ENCODE measurements around the gene GNB1. TPM values are rescaled to one million over a fixed set of nuclear protein-coding genes. Genes with fewer than 3 reads are reported as not detected.
A peak's percentile ranks its signal among the peaks of the same experiment; 100 is the strongest.
"Not testable (repeated sequence)": the region's sequence is repeated elsewhere in the genome, so short reads cannot be mapped to it uniquely, and the experiment has no call there.

GNB1 gene
- total and polyA plus RNA-seq, 4 experiments from 2014 or later, result 70.9 to 276 (median 197) TPM

DNA sequence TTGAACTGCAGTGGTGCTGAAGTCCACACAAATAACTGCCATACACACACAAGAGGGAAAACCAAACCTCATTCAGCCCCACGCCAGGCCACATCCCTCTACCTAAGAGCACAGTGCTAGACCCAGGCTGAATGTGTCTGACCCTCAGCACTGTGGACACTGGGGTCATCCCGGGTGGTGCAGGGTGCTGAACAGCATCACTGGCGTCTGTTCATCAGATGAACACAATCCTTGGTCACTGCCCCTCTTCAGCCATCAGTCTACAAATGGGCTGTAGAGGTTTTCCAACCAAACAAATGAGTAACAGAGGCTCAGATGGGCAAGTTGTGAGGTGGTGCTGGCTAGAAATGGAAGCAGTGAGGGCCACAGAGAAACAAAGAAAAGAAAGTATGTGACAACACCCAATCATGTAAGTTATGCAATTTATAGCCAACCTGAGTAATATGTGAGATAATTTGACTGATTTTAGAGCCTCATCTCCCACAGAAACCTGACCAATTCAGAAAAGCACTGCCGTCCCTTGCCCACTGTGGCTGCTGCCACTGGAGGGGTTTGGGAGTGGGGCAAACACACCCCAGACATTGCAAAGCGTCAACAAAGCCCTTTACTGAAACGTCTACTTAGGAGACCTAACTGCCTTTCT lies 27.9 kb downstream of the GNB1 start:
- POLR2A ChIA-PET (ENCODE audit: partially characterized antibody), result no interaction called here
- Histone ChIP-seq H3K9me3 (ENCODE audit: control insufficient read depth in 1 of 2, low read length in 2 of 2) (no peaks in the 10 kb centered on the region), H3K4me3 (ENCODE audit: low read length in 2 of 2) (no peak overlapping the region), H3K27me3 (ENCODE audit: insufficient read depth, low read length) (no peaks in the 10 kb centered on the region), H3K4me1 (ENCODE audit: insufficient read depth, low read length) (peaks cover 94% of the 10 kb centered on the region), H3K36me3 (ENCODE audit: insufficient read depth, low read length) (no peaks in the 10 kb centered on the region), H3K27ac (ENCODE audit: low read depth, low read length) (peak overlapping the region; percentile 9)
- CTCF ChIA-PET (ENCODE audit: partially characterized antibody), result no interaction called here
- no peak for DNase-seq
- Mint-ChIP-seq H3K36me3 (peaks cover 0 to 3% of the 10 kb centered on the region in 2 donors), H3K4me3 (peak overlapping the region in 5 of 8 donors; percentile 6 to 60 (median 39)), H3K4me1 (peaks cover 48 to 86% (median 64%) of the 10 kb centered on the region in 4 donors), H3K27ac (peak overlapping the region; percentile 26 to 90 (median 79)), H3K27me3 (no peaks in the 10 kb centered on the region), H3K9me3 (peaks cover 0 to 3% (median 0%) of the 10 kb centered on the region in 8 donors)
- intact Hi-C loops (cut with micrococcal nuclease), result no loop called here

DNA sequence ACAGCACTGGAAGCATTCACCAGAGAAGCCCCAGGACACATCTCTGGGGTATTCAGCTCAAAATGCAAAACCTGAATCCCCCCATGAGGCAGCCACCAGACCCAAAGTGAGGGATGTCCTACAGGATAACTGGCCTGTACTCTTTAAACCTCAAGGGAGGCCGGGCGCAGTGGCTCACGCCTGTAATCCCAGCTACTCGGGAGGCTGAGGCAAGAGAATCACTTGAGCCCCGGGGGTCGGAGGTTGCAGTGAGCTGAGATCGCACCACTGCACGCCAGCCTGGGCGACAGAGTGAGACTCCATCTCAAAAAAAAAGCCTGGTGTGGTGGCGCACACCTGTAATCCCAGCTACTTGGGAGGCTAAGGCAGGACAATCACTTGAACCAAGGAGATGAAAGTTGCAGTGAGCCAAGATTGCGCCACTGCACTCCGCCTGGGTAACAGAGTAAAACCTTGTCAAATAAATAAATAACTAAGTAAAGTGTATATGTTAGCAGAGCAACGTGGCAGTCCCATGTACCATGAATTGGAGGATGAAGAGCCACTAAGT lies 29.1 kb downstream of the GNB1 start:
- H3K36me3 Mint-ChIP-seq; H3K27ac ChIP-seq (ENCODE audit: low read depth, low read length); CTCF ChIA-PET (ENCODE audit: partially characterized antibody); H3K9me3 ChIP-seq (ENCODE audit: control insufficient read depth in 1 of 2, low read length in 2 of 2); intact Hi-C loops (cut with micrococcal nuclease); H3K27me3 ChIP-seq (ENCODE audit: insufficient read depth, low read length); DNase-seq; H3K36me3 ChIP-seq (ENCODE audit: insufficient read depth, low read length); H3K27me3 Mint-ChIP-seq; H3K4me3 ChIP-seq (ENCODE audit: low read length in 2 of 2); H3K9me3 Mint-ChIP-seq: not testable (repeated sequence)
- peak overlapping the region in 6 of 7 donors; percentile 42 to 80 (median 60) for H3K27ac Mint-ChIP-seq
- POLR2A ChIA-PET (ENCODE audit: partially characterized antibody), result interaction anchor here (1.2 kb wide), 1 partner anchor 10 kb away, joined by 4 read pairs; no protein-coding TSS in a partner anchor
- peaks cover 95% of the 10 kb centered on the region for H3K4me1 ChIP-seq (ENCODE audit: insufficient read depth, low read length)
- peak overlapping the region in 3 of 8 donors; percentile 35 to 61 (median 55) for H3K4me3 Mint-ChIP-seq
- peaks cover 54 to 92% (median 71%) of the 10 kb centered on the region in 4 donors for H3K4me1 Mint-ChIP-seq

DNA sequence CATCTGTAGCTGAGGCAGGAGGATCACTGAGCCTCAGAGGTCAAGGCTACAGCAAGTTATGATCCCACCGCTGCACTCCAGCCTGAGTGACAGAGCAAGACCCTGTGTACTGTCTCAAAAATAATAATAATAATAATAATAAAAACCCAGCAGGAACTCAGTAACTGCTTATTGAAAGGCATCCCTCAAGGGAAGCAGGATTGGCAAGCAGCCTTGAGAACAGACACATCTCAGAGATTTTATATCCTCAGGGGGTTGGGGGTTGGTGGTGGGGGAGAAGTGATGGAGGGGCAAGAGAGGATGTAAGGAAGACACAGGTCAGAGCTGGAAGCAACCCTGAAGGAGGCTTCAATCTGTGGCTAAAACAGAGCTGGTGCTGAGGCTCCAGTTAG lies 29.6 kb downstream of the GNB1 start:
- Mint-ChIP-seq H3K27ac (peak overlapping the region in 5 of 7 donors; percentile 42 to 80 (median 68)), H3K9me3 (peaks cover 0 to 3% (median 0%) of the 10 kb centered on the region in 8 donors), H3K27me3 (no peaks in the 10 kb centered on the region), H3K4me1 (peaks cover 53 to 91% (median 72%) of the 10 kb centered on the region in 4 donors), H3K4me3 (peak overlapping the region in 4 of 8 donors; percentile 35 to 61 (median 49)), H3K36me3 (peaks cover 0 to 5% of the 10 kb centered on the region in 2 donors)
- Histone ChIP-seq H3K4me1 (ENCODE audit: insufficient read depth, low read length) (peaks cover 96% of the 10 kb centered on the region), H3K27ac (ENCODE audit: low read depth, low read length) (no peak overlapping the region), H3K4me3 (ENCODE audit: low read length in 2 of 2) (no peak overlapping the region), H3K27me3 (ENCODE audit: insufficient read depth, low read length) (no peaks in the 10 kb centered on the region), H3K36me3 (ENCODE audit: insufficient read depth, low read length) (no peaks in the 10 kb centered on the region), H3K9me3 (ENCODE audit: control insufficient read depth in 1 of 2, low read length in 2 of 2) (no peaks in the 10 kb centered on the region)
- POLR2A ChIA-PET (ENCODE audit: partially characterized antibody), result interaction anchor here (1.2 kb wide), 1 partner anchor 11 kb away, joined by 4 read pairs; no protein-coding TSS in a partner anchor
- no peak for DNase-seq
- intact Hi-C loops (cut with micrococcal nuclease), result no loop called here
- CTCF ChIA-PET (ENCODE audit: partially characterized antibody), result no interaction called here

DNA sequence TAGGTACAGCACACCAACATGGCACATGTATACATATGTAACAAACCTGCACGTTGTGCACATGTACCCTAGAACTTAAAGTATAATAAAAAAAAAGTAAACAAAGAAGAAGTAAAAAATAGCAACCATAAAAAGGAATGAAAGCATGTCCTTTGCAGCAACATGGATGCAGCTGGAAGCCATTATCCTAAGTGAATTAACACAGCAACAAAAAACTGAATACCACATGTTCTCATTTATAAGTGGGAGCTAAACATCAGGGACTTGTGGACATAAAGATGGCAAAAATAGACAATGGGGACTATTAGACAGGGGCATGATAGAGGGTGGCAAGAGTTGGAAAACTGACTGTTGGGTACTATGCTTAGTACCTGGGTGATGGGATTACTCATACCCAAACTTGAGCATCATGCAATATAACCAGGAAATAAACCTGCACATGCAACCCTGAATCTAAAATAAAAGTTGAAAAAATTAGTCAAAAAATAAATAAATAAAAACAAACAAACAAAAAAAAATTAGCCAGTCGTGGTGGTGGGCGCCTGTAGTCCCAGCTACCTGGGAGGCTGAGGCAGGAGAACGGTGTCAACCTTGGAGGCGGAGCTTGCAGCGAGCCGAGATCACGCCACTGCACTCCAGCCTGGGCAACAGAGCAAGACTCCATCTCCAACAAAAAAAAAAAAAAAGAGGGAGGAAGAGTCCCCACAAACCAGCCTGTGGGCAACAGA lies 30.8 kb downstream of the GNB1 start:
- H3K36me3 ChIP-seq (ENCODE audit: insufficient read depth, low read length); H3K27me3 ChIP-seq (ENCODE audit: insufficient read depth, low read length); DNase-seq; H3K36me3 Mint-ChIP-seq; H3K4me3 ChIP-seq (ENCODE audit: low read length in 2 of 2); H3K9me3 ChIP-seq (ENCODE audit: control insufficient read depth in 1 of 2, low read length in 2 of 2); H3K9me3 Mint-ChIP-seq; CTCF ChIA-PET (ENCODE audit: partially characterized antibody); H3K27ac ChIP-seq (ENCODE audit: low read depth, low read length); H3K27me3 Mint-ChIP-seq: not testable (repeated sequence)
- H3K4me1 Mint-ChIP-seq, result peaks cover 51 to 89% (median 70%) of the 10 kb centered on the region in 4 donors
- POLR2A ChIA-PET (ENCODE audit: partially characterized antibody), result interaction anchor here (1.4 kb wide), 1 partner anchor 10 kb away, joined by 6 read pairs; no protein-coding TSS in a partner anchor
- peak overlapping the region; percentile 41 to 89 (median 79) for H3K27ac Mint-ChIP-seq
- H3K4me3 Mint-ChIP-seq, result peak overlapping the region in 7 of 8 donors; percentile 11 to 57 (median 48)
- H3K4me1 ChIP-seq (ENCODE audit: insufficient read depth, low read length), result peaks cover 90% of the 10 kb centered on the region
- intact Hi-C loops (cut with micrococcal nuclease), result loop anchor here (5.0 to 10.0 kb wide), 2 partner anchors 32 to 55 kb away; partner anchors contain the start of gene GNB1

DNA sequence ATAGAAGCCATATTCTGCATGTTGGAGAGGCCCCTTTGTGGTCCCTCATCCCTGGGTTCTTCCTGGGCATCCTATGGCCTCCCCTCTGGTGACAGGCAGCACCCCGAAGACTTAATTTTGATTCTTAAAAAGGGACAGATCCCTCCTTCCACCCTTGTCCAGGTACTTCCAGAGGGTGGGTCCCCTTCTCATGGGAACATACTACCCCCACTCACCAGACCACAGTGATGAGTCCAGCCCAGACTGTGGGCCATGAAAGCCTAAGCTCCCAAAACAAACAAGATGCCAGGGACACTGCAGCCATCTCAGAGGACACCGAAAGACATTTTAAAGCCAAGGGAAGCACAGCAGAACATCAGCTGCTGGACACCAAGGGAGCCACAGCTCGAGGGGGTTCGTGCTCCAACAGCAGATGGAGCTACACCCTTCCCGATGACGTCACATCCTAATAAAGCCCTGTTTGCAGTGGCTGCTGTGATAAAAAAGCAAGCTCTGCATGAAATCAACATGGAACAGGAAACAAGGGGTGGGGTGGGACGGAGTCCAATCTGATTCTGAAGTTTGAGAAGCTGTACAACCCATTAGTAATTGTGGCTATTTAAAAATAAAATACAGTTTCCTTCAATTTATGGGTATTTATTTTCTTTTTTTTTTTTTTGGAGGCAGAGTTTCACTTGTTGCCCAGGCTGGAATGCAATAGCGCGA lies 32.4 kb downstream of the GNB1 start:
- Mint-ChIP-seq H3K4me3 (peak overlapping the region in 7 of 8 donors; percentile 44 to 62 (median 55)), H3K27me3 (no peaks in the 10 kb centered on the region), H3K27ac (peak overlapping the region; percentile 73 to 95 (median 89)), H3K4me1 (peaks cover 49 to 88% (median 70%) of the 10 kb centered on the region in 4 donors), H3K36me3 (peaks cover 0 to 4% of the 10 kb centered on the region in 2 donors), H3K9me3 (no peaks in the 10 kb centered on the region)
- DNase-seq, result peak; percentile 39 to 61 (median 47)
- POLR2A ChIA-PET (ENCODE audit: partially characterized antibody), result interaction anchor here (0.7 to 1.3 kb wide), 4 partner anchors 12 to 33 kb away, joined by 3 to 5 read pairs (median 4); no protein-coding TSS in a partner anchor
- Histone ChIP-seq H3K4me3 (ENCODE audit: low read length in 2 of 2) (no peak overlapping the region), H3K36me3 (ENCODE audit: insufficient read depth, low read length) (no peaks in the 10 kb centered on the region), H3K27ac (ENCODE audit: low read depth, low read length) (peak overlapping the region; percentile 49), H3K4me1 (ENCODE audit: insufficient read depth, low read length) (peaks cover 88% of the 10 kb centered on the region), H3K27me3 (ENCODE audit: insufficient read depth, low read length) (no peaks in the 10 kb centered on the region), H3K9me3 (ENCODE audit: control insufficient read depth in 1 of 2, low read length in 2 of 2) (no peaks in the 10 kb centered on the region)
- CTCF ChIA-PET (ENCODE audit: partially characterized antibody), result interaction anchor here (0.7 to 1.3 kb wide), 9 partner anchors 10 to 50 kb away, joined by 3 to 9 read pairs (median 3); no protein-coding TSS in a partner anchor
- intact Hi-C loops (cut with micrococcal nuclease), result loop anchor here (1.0 to 10.0 kb wide), 3 partner anchors 34 to 54 kb away; partner anchors contain the start of gene GNB1

DNA sequence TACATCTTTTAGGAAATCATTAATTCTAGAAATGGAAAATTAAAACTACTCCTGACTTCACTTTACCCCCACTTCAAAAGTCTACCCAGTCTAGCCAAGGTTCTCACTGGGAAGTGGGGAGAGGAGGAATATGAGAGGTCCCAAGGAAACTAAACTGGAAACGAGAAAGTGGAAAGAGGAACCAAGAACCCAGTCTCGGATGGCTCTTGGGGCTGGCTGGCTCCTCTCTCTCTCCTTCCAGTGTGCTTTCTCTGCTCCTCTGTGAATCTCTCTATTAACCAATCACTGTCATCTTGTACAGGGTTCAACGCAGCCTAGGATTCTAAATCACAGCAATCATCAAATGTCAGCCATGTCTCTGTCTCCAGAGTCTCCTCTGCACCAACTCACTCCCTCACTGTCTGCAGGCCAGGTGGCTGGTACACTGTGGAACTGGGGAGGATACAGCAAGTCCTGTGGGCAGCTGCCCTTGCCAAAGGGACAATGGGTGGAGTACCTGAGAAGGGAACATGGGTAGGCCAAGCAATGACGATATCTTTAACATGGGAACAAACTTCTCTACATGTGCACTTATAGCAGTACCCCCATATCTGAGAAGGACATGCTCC lies 33.7 kb downstream of the GNB1 start:
- Mint-ChIP-seq H3K4me1 (peaks cover 51 to 87% (median 69%) of the 10 kb centered on the region in 4 donors), H3K27me3 (no peaks in the 10 kb centered on the region), H3K27ac (peak overlapping the region; percentile 53 to 91 (median 83)), H3K9me3 (no peaks in the 10 kb centered on the region), H3K36me3 (peaks cover 5 to 11% of the 10 kb centered on the region in 2 donors), H3K4me3 (peak overlapping the region in 4 of 8 donors; percentile 8 to 64 (median 18))
- no peaks in the 10 kb centered on the region for H3K9me3 ChIP-seq (ENCODE audit: control insufficient read depth in 1 of 2, low read length in 2 of 2)
- H3K27me3 ChIP-seq (ENCODE audit: insufficient read depth, low read length), result no peaks in the 10 kb centered on the region
- H3K4me3 ChIP-seq (ENCODE audit: low read length in 2 of 2), result no peak overlapping the region
- intact Hi-C loops (cut with micrococcal nuclease), result loop anchor here (5.0 to 10.0 kb wide), 2 partner anchors 35 to 52 kb away; partner anchors contain the start of gene GNB1
- H3K36me3 ChIP-seq (ENCODE audit: insufficient read depth, low read length), result no peaks in the 10 kb centered on the region
- CTCF ChIA-PET (ENCODE audit: partially characterized antibody), result no interaction called here
- H3K27ac ChIP-seq (ENCODE audit: low read depth, low read length), result peak overlapping the region; percentile 24
- POLR2A ChIA-PET (ENCODE audit: partially characterized antibody), result interaction anchor here (0.6 kb wide), 1 partner anchor 41 kb away, joined by 3 read pairs; no protein-coding TSS in a partner anchor
- H3K4me1 ChIP-seq (ENCODE audit: insufficient read depth, low read length), result peaks cover 86% of the 10 kb centered on the region
- DNase-seq, result no peak

All from CD4-positive, alpha-beta memory T cell (primary cell).